ENCODE measurements around the gene RNF5. TPM values are rescaled to one million over a fixed set of nuclear protein-coding genes. Genes with fewer than 3 reads are reported as not detected.

RNF5 gene
- total and polyA plus RNA-seq, 2 experiments from 2014 or later: 48.1 to 58.8 TPM

- Histone ChIP-seq H3K27me3 (replicated peaks; ENCODE audit: insufficient read depth) (no peaks in the 10 kb centered on the region), H4K20me1 (ENCODE audit: insufficient read depth) (no peaks in the 10 kb centered on the region), H3F3A (ENCODE audit: insufficient read depth) (peaks cover 13% of the 10 kb centered on the region), H2AFZ (peak overlapping the region; percentile 78), H3K36me3 (ENCODE audit: low read depth) (no peaks in the 10 kb centered on the region), H3K4me2 (ENCODE audit: unreplicated experiment) (peak overlapping the region; percentile 95), H3K9me2 (ENCODE audit: insufficient read depth) (no peaks in the 10 kb centered on the region), H3K79me2 (ENCODE audit: insufficient read depth) (peaks cover 5% of the 10 kb centered on the region), H3K9ac (peak overlapping the region; percentile 89), H3K4me1 (ENCODE audit: insufficient read depth) (peaks cover 28% of the 10 kb centered on the region), H3K9me3 (ENCODE audit: low read depth) (no peaks in the 10 kb centered on the region), H3K27ac (peak overlapping the region; percentile 91), H3K4me3 (peak overlapping the region; percentile 80)
- in situ Hi-C loops (cut with MboI): no loop called here
- WGBS, 2 experiments (ENCODE audit: low coverage in 1 of 2, low lambda C conversion rate in 2 of 2, missing lambda C conversion rate in 2 of 2): 11% methylated on average over 15 of the region's 15 CpGs
- TF ChIP-seq EZH2 (IDR thresholded peaks at IDR 0.05; ENCODE audit: insufficient read depth, poor library complexity, severe bottlenecking): no peak
- DNase-seq: peak; percentile 82
These were observed 16.8 kb downstream of the RNF5 start for GRCh38 chr6:32194825-32195651.

DNA sequence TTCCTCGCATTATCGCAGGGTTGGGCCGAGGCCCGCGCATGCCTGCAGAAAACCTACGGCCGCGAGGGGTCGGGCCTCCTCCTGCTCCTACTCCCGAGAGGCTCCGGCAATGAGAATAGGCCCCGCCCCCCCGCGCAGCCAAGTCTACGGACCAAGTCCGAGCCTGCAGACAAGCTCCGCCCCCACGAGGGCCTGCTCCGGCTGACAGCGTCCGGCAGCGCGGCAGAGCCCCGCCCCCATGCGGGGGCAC is 17.4 kb downstream of the RNF5 start:
- H2AFZ ChIP-seq: no peak overlapping the region
- 1% methylated on average over 19 to 21 of the region's 25 CpGs for WGBS, 2 experiments (ENCODE audit: low coverage in 1 of 2, low lambda C conversion rate in 2 of 2, missing lambda C conversion rate in 2 of 2)
- H3K36me3 ChIP-seq (ENCODE audit: low read depth): no peaks in the 10 kb centered on the region
- DNase-seq: peak; percentile 100
- TF ChIP-seq EZH2 (IDR thresholded peaks at IDR 0.05; ENCODE audit: insufficient read depth, poor library complexity, severe bottlenecking) (no peak), EZH2phosphoT487 (IDR thresholded peaks at IDR 0.05; ENCODE audit: insufficient read depth, low read depth) (no peak)
- H4K20me1 ChIP-seq (ENCODE audit: insufficient read depth): no peaks in the 10 kb centered on the region
- no peaks in the 10 kb centered on the region for H3K9me2 ChIP-seq (ENCODE audit: insufficient read depth)
- H3K4me2 ChIP-seq (ENCODE audit: unreplicated experiment): no peak overlapping the region
- H3F3A ChIP-seq (ENCODE audit: insufficient read depth): peaks cover 13% of the 10 kb centered on the region
- no peak overlapping the region for H3K4me3 ChIP-seq
- H3K4me1 ChIP-seq (ENCODE audit: insufficient read depth): peaks cover 25% of the 10 kb centered on the region
- no peak overlapping the region for H3K27ac ChIP-seq
- H3K79me2 ChIP-seq (ENCODE audit: insufficient read depth): no peaks in the 10 kb centered on the region
- H3K9ac ChIP-seq: peak overlapping the region; percentile 89; the same call in 1 of the 2 replicates
- no peaks in the 10 kb centered on the region for H3K27me3 ChIP-seq (replicated peaks; ENCODE audit: insufficient read depth)
- in situ Hi-C loops (cut with MboI): no loop called here
- no peaks in the 10 kb centered on the region for H3K9me3 ChIP-seq (ENCODE audit: low read depth)

DNA sequence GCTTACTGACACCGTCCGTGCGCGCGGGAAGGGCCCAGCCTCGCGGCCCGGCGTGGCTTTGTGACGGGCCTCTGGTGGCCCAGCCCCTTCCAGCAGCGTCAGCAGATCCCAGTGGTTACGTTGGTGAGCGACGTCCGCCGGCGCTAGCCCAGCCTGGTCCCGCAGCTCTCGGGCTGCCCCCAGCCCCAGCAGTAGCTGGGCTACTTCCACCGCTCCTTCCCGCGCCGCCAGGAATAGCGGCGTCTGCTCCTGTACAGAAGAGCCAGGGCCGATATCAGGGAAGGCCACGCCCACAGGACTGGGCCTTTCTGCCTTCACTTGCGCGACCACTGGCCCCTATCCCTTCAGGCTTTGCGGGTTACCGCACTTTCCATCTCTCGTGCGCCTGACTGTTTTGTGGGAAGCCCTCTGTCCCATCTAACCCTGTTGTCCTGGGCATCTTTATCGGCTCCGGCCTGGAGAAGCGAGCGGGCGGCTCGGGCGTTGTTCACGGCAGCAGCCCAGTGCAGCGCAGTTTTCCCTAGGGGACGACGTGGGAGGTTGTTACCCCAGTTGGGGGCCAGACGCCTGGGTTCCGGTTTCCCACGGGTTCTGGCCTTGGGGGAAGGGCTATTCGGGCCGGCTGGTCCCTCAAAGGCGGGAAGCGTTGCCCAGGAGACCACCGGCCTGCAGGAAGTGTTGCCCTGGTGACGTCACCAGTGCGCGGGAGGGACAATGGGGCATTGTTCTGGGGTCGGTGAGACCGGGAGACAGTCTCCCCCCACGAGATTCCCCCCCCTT is 17.9 kb downstream of the RNF5 start:
- peak; percentile 89 for DNase-seq
- H3K9me3 ChIP-seq (ENCODE audit: low read depth): no peaks in the 10 kb centered on the region
- peak overlapping the region; percentile 97 for H3K9ac ChIP-seq
- in situ Hi-C loops (cut with MboI): no loop called here
- H3K27ac ChIP-seq: peak overlapping the region; percentile 97
- no peaks in the 10 kb centered on the region for H3K79me2 ChIP-seq (ENCODE audit: insufficient read depth)
- peaks cover 13% of the 10 kb centered on the region for H3F3A ChIP-seq (ENCODE audit: insufficient read depth)
- 0 to 1% methylated on average over 51 to 58 of the region's 58 CpGs for WGBS, 2 experiments (ENCODE audit: low coverage in 1 of 2, low lambda C conversion rate in 2 of 2, missing lambda C conversion rate in 2 of 2)
- no peaks in the 10 kb centered on the region for H3K9me2 ChIP-seq (ENCODE audit: insufficient read depth)
- no peaks in the 10 kb centered on the region for H4K20me1 ChIP-seq (ENCODE audit: insufficient read depth)
- peak overlapping the region; percentile 82 for H3K4me3 ChIP-seq
- H3K4me2 ChIP-seq (ENCODE audit: unreplicated experiment): peak overlapping the region; percentile 81
- H3K27me3 ChIP-seq (replicated peaks; ENCODE audit: insufficient read depth): no peaks in the 10 kb centered on the region
- H3K4me1 ChIP-seq (ENCODE audit: insufficient read depth): peaks cover 25% of the 10 kb centered on the region
- no peaks in the 10 kb centered on the region for H3K36me3 ChIP-seq (ENCODE audit: low read depth)
- peak overlapping the region; percentile 62 for H2AFZ ChIP-seq
- TF ChIP-seq EZH2phosphoT487 (IDR thresholded peaks at IDR 0.05; ENCODE audit: insufficient read depth, low read depth): no peak
- no peak for TF ChIP-seq EZH2 (IDR thresholded peaks at IDR 0.05; ENCODE audit: insufficient read depth, poor library complexity, severe bottlenecking)

DNA sequence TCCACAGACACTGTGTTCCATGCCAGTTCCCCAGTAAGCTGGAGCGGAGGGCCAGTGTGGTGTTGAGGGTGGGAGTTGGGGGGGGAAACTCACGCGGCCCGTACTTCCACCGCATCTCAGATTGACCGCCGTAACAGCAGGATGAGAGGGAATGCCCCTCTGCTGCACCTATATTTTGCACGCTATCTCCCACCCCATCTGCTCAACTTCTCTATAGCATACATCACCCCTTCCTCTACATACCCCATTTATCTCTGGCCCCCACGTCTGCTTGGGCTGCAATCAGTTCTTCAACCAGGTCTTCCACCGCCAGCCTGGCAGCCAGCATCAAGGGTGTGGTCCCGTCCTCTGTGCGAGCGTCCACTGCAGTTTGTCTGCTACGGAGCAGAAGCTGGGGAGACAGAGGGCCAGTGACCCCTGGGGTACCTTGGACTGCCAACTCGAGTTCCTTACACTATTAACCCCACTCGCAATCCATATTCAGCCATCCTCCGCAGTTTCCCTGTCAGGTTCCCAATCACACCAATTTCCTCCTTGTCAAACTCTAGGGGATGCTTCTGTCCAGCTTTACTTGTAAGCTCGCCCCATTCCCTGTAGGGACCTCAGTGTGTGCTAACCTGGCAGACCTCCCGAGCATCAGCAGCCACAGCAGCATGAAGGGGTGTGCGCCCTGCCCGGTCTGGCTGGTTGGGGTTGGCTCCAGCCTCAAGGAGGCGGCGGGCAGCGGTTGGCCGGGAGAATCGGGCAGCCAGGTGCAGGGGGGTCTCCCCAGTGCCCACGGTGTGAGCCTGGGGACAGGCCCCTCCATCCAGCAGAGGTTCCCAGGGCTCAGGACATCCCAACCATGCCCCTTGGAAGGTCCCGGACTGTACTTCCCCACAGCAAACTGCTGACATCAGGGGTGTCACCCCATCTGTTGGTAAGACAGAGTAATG is 18.7 kb downstream of the RNF5 start:
- WGBS, 2 experiments (ENCODE audit: low coverage in 1 of 2, low lambda C conversion rate in 2 of 2, missing lambda C conversion rate in 2 of 2): 19 to 25% methylated on average over 23 to 28 of the region's 28 CpGs
- in situ Hi-C loops (cut with MboI): no loop called here
- Histone ChIP-seq H3K4me1 (ENCODE audit: insufficient read depth) (peaks cover 25% of the 10 kb centered on the region), H3K9me3 (ENCODE audit: low read depth) (no peaks in the 10 kb centered on the region), H3K4me3 (peak overlapping the region; percentile 82), H3K79me2 (ENCODE audit: insufficient read depth) (no peaks in the 10 kb centered on the region), H3K4me2 (ENCODE audit: unreplicated experiment) (peak overlapping the region; percentile 81), H3K9ac (peak overlapping the region; percentile 97), H3K27me3 (replicated peaks; ENCODE audit: insufficient read depth) (no peaks in the 10 kb centered on the region), H4K20me1 (ENCODE audit: insufficient read depth) (no peaks in the 10 kb centered on the region), H3F3A (ENCODE audit: insufficient read depth) (peaks cover 13% of the 10 kb centered on the region), H3K27ac (peak overlapping the region; percentile 97), H2AFZ (peak overlapping the region; percentile 62), H3K36me3 (ENCODE audit: low read depth) (no peaks in the 10 kb centered on the region), H3K9me2 (ENCODE audit: insufficient read depth) (no peaks in the 10 kb centered on the region)
- TF ChIP-seq EZH2phosphoT487 (IDR thresholded peaks at IDR 0.05; ENCODE audit: insufficient read depth, low read depth): no peak
- no peak for TF ChIP-seq EZH2 (IDR thresholded peaks at IDR 0.05; ENCODE audit: insufficient read depth, poor library complexity, severe bottlenecking)
- peak; percentile 45 for DNase-seq
